Measurements from ENCODE around the gene UPF1.

The UPF1 gene

DNA sequence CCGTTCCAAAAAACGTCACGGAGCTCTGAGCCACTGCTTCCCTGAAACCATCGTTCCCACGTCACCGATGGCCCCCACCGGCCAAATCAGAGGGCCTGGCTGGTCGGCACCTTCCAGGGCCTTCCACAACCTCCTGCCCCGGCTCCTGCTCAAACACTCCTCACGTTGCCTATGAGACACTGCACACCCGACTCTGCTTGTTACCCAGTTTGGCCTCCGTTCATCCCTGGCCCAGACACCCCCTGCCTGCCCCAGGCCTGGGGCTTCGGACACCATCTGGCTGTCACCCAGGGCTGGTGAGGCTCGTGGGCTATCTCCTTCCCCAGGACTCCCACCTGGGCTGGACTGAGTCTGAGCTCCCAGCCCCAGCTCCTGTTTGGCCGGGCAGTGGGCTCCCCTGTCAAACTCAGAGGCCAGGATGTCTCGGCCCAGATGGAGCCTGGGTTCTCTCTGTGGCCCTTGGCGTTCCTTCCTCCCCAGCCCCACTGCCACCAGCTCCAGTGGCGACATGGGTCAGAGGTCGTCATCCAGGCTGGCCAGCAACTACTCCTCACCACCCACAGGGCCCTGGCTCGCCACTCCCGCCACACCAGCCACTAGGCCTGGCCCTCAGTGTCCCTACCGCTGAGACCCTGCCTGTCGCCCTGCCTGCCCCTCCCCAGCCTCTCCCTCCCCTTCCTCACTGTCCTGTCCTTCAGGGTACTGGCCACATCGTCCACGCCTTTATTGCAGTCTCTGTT, 46.5 kb downstream of the UPF1 start:
- no peak for DNase-seq

DNA sequence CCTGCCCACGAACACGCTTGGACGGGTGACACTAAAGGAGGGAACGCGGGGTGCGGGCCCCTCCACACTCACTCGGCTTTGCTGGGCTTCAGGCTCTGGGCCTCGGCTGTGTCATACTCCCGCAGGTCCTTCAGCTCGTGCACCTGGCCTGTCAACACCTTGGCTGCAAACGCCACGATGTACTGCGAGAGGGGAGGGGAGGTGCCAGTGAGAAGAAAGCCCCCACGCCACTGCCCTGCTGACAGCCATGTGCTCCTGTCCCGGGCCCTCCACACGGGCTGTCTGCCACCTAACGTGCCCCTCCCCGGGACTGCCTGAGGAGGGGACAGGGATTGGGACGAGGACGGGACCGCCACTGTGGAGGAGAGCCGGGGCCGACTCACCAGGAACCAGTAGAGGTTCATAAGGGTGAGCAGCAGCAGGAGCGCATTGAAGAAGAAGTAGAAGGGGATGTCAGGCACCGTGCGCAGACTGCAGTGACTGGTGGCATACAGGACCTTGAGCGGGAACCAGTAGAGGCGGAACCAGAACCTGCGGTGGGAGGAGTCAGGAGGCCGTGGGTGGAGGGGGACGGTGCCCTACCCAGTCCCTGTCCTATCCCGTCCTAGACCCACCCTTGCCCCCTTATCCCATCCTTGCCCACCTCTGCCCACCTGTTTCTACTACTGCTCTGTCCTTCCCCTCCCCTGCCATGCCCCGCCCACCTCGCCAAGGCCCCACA, 47.3 kb downstream of the UPF1 start:
- no peak for DNase-seq

DNA sequence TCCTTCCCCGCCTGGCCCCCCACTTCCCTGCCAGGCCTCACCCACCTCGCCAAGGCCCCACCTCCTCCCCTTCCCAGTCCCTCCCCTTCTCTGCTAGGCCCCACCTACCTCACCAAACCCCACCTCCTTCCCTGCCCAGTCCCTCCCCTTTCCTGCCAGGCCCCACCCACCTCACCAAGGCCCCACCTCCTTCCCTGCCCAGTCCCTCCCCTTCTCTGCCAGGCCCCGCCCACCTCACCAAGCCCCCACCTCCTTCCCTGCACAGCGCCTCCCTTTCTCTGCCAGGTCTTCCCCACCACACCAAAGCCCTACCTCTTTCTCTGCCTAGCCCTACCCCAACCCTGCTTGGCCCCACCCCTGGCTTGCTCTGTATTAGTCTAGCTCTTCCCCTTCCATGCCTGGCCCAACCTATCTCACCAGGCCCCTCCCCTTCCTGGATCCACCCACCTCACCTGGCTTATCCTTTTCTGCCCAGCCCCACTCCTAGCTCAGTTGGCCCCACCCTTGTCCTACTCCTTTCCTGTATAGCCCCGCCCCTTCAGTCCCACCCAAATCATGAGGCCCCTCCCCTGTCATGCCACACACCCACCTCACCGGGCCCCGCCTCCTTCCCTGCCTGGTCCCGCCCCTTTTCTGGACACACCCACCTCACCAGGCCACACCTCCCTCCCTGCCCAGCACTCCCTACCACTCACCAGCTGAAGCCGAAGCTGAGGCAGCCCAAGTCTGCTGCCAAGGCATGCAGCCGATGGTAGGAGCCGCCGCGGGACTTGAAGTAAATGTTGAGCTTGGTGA, 48.0 kb downstream of the UPF1 start:
- no peak for DNase-seq

DNA sequence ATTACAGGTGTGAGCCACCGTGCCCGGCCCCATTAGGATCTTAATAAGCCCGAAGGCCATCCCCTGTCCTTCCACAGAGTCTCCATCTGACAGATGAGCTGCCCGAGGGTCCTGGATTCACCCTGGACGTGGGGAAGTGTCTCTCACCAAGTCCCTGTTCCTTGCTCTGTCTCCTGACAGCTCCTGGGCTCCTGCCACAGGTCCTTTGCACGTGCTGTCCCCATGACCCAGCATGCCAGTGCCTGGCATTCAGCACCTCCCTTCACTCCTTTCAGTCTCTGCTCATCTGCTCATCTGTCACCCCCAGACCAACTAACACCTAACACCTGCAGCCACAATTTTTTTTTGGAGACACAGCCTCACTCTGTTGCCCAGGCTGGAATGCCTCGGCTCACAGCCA, 49.7 kb downstream of the UPF1 start:
- no peak for DNase-seq

DNA sequence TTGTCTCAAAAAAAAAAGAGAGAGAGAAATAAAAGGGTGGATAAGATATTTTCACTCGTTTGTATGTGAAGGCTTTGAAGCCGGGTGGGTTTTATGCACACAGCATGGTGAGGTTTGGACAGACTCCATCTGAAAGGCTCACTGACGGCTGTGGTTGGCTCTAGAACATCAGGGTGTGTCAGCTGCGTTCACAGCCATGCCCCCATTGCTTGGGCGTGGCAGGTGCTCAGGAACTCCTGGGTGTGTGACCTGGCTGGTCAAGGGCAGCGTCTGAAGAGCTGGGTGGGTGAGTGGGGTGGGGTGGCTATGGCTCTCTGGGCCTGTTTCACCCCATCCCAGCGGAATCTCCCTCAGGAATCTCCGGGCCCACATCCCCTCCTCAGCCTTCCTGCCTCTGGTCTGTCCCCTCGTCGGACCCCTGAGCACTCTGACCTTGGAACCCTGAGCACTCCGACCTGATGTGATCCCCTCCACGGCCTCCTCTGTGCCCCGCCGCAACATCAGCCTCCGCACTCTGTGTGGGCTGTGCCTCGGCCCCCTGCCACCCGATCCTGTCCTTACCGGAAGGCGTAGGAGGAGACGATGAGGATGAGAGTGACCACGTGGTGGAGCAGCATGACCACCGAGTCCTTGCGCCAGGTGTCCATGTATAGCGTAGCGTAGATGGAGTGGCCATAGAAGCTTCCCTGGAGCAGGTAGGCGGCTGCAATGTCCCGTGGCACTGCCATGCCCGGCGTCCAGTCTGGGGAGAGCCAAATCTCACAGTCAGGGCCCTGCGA, 52.0 kb downstream of the UPF1 start:
- no peak for DNase-seq

DNA sequence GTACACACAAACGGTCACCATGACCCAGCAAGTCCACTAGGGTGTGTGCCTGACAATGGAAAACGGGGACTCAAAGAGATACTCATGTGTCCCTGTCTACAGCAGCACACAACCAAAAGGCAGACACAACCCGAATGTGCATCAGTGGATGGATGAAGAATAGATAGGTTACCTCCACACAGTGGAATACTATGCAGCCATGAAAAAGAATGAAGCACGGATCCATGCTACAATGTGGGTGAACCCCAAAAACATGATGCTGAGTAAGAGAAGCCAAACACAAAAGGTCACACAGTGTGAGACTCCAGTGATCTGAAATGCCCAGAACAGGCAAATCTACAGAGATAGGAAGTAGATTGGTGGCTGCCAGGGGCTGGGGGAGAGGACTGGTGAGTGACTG, 55.2 kb downstream of the UPF1 start:
- DNase-seq = no peak

DNA sequence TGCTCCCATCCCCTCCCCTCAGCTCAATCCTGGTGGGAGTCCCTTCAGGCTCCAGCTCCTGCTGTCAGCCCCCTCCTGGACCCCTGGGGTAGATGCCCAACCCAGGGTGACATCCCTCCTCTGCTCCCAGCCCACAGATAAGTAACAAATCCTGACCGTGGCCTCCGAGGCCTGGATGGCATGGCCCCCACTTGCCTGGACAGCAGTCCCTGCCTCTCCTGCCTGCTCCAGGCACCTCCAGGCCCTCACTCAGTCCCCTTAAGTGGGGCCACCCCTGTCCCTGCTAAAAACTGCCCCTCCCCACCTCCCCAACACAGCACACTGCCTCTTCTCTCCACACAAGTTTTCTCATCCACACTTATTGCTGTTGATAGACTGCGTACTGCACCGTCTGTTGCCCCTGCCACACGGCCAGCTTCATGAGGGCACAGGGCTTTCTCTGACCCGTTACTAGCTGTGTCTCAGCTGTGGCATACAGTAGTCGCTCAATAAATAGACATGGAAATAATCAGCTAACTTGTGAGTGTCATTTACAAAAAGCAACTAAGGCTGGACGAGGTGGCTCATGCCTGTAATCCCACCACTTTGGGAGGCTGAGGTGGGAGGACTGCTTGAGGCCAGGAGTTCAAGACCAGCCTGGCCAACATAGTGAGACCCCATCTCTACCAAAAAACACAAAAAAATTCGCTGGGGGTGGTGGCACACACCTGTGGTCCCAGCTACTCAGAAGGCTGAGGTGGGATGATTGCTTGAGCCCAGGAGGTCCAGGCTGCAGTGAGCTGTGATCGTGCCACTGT, 58.4 kb downstream of the UPF1 start:
- DNase-seq = no peak

DNA sequence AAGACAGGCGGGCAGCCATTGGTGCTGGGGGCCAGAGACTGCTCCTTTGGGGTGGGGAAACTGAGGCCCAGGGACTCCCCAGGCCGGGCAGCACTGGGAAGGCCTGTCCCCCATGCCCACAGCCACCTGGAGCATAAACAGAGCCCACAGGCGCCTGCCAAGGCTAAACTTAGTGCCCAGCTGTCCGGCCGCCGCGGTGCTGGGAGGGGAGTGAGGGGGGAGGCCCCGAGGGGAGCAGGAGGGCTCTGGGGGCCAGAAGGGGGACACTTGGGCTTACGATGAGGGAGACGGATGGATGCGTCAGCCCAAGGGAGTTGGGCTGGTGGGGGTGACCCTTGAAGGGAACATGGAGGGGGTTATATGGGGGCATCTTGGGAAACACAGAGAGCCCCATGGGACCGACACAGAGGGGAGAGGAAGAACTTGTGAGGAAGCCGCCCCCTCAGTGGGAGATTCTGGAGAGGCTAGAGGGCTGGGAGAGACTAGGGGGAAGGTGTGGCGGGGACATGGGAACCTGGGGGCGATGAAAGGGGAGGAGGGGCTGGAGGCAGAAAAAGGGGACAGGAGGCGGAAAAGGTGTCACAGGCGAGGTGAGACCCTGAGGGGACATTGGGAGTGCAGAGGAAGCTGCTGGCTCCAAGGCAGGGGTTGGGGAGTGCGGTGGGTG, 62.0 kb downstream of the UPF1 start:
- no peak for DNase-seq

DNA sequence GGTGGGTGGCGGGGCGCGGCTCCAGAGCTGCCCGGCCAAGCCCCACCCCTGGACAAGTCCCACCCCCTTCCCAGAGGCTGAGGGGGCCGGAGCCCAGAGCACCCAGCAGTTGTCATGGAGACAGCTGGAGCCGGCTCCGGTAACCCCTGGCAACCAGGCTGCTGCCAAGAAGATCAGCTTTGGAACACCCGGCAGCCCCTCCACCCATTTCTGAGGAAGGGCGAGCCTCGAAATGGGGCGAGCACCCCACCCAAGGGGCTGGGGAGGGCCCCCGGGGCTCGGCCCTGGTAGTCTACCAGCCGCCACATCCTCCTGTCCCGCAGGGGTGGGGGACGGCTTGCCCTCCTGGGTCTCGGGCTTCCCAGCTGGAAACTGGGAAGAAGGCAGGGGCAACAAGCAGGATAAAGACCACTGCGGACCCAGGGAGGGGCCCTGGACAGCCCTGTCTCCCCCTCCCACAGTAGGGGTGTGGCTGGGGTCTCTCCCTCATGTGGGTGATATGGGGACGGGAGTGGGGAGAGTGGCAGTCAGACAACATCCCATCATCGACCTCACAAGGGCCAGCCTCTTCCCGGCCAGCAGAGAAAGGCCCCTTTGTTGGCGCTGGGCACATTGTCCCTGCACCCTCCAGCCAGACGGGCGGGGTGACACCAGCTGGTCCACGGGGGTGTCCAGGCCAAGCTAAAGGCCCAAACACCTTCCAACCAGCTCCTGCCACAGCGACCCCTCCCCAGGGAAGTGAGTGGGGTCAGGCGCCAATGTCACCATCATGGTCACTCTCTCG, 62.7 kb downstream of the UPF1 start:
- DNase-seq = no peak

DNA sequence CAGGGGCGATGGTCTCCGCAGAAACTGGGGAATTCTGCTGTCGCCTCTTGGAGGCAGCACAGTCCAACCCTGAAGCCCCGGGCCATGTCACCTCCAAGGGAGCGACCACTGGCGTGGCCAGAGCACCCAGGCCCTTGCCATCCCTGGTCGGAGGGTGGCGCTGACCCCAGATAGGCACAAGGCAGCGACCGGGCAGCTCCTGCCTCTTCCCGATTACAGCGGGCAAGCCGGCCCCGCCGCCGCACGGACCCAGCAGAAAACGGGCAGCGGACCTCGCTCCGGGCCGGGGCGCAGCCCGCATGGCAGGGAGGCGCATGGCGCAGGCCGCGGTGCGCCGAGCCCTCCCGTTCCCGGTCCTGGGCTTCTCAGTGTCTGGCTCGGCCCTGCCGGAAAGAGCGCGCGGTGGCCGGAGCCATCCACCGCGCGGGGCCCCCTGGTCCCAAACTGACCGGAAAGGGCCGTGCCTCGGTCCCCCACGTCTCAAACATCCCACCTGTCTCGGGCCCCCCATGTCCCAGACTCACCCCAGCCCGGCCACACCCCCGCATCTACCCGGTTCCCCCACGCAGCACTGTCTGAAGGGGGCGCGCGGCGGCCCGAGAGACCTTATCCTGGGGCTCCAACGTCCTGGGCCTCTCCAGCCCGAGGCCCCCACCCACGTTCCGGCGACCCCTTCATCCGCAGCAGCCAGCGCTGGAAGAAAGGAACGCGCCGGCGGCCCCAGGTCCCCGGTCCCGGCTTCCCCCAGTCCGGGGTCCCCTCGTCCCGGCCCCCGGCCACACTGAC, 63.5 kb downstream of the UPF1 start:
- no peak for DNase-seq

DNA sequence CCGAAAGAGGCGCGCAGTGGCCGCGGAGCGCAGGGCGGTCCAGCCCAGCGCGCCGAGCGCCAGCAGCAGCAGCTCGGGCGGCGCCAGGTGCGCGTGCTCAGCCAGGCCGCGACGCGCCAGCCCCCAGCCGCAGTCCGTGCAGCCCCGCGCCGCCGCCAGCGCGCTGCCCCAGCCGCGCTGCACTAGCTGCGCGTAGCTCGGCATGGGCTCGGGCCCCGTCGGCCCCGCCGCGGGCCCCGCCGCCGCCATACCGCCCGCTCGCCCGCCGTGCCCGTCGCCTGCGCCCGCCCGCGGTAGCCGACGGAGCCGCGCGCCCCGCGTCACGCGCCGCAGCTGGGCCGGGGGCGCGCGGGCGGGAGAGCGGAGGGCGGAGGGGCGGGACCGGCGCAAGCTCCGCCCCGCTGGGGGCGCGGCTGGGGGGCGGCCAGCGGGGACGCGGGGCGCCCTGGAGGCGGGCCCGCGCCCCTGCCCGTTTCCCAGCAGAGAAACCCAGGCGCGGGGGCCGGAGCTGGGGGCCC, 64.1 kb downstream of the UPF1 start, which contains the start of gene CERS1:
Gene CERS1 (minus strand): TSS at position 335 of the 518 bp plus-strand sequence. CDS start 86 bp downstream, at position 249.
- DNase-seq = no peak

DNA sequence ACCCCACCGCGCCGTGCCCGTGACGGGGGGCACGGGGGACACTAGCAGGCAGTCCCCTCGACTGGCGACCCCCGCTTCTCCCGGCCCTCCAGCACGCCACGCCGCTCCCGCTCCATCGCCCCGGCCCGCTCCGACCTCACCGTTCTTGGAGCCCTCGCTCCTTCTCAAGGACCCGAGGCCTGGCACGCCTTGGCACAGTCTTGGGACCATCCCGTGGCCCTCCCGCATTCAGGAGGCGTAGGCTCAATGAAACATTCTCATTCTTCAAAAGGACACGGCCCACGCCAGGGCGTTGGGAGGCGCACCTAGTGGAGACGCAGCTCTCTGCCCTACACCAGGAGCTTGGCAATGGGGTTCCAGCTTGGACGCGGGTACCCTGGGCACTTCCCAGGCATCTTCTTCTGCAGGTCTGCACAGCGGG, 64.7 kb downstream of the UPF1 start:
- DNase-seq = no peak

DNA sequence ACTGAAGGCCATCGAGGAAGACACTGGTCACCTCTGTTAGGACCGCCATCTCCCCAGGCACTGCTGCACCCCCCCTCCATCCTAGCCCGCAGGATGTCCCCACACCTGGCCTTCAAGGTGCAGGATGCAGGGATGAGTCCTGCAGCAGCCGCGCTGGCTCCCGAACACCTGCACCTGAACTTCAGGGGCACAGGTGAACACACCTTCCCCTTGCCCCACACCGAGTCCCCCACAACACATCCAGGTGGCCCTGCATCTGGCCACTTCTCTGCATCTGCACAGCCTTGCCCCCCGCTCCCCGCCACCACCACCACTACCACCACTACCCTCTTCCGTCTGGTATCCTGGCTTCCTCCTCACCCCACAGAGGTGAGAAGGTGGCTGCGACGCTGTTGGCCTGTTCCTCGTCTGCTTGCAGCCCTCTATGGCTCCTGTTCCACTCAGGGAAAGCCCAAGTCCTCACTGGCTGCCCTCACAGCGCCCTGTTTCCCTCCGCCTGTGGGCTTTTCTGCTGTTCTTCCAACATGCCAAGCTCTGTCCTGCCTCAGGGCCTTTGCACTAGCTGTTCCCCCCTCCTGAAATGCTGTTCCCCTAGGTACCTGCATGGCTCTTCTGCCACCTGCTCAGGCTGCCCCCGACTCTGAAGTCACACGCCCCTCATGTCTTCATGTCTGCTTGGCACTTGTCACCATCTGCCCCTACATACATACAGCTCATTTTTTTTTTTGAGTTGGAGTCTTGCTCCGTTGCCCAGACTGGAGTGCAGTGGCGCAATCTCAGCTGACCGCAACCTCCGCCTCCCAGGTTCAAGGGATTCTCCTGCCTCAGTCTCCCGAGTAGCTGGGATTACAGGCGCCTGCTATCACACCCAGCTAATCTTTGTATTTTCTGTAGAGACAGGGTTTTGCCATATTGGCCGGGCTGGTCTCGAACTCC, 65.6 kb downstream of the UPF1 start:
- DNase-seq = no peak

DNA sequence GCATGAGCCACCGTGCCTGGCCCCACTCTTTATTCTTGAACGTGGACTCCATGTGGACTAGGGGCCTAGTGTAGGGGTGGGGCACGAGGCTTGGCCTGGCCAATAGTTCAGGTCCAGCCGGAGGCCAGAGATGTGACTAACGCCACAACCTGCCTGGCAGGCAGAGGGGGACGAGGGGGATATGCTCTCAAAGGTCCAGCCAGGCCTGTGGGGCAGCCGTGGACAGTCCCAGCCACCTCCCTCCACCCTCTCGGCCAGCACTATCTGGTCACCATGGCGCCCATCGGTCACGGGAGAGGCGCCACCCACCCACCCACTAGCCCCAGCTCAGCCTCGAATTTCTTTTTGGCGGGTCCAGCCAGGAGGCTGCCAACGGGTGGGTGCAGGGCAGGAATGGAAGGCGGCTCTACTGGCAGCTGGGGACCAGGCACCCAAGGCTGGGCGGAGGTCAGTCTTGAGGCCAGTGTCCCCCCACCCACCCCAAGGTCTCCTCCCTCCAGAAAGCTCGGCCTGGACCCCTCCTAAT, 66.4 kb downstream of the UPF1 start:
- no peak for DNase-seq

DNA sequence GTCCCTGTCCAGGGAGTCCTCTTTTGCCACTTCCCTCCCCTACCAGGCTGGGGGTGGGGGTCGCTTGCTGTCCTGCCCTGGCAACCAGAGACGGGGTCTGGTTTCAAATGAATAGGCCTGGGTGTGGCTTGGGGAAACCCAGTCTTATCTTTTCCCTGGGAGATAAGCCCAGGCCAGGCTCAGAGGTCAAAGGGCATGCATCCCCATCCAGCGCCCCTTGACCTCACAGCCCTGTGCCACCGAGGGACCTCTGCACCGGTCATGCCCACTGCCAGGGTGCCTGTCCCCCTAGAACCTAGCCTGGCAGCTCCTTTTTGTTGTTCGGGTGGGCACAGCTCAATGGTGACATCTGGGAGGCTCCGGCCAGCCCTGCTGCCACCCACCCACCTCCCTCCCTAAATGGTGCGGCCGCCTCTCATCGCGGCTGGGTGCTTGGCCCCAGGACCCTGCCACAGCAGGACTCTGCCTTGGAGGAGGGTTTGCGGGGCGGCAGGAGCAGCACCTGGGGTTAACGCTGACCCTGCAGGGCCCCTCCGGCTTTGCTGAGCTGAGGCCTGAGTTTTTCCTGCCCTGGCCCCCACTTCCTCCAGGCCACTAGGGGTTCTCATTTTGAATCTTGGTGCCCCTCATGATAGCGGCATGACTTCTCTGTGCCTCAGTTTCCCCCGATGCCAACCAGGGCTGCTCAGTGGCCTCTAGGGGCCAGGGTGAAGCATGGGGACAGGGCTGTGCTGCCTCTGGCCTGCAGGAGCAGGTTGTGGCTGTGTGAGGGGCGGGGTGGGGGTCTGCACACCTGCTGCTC, 67.0 kb downstream of the UPF1 start:
- no peak for DNase-seq

DNA sequence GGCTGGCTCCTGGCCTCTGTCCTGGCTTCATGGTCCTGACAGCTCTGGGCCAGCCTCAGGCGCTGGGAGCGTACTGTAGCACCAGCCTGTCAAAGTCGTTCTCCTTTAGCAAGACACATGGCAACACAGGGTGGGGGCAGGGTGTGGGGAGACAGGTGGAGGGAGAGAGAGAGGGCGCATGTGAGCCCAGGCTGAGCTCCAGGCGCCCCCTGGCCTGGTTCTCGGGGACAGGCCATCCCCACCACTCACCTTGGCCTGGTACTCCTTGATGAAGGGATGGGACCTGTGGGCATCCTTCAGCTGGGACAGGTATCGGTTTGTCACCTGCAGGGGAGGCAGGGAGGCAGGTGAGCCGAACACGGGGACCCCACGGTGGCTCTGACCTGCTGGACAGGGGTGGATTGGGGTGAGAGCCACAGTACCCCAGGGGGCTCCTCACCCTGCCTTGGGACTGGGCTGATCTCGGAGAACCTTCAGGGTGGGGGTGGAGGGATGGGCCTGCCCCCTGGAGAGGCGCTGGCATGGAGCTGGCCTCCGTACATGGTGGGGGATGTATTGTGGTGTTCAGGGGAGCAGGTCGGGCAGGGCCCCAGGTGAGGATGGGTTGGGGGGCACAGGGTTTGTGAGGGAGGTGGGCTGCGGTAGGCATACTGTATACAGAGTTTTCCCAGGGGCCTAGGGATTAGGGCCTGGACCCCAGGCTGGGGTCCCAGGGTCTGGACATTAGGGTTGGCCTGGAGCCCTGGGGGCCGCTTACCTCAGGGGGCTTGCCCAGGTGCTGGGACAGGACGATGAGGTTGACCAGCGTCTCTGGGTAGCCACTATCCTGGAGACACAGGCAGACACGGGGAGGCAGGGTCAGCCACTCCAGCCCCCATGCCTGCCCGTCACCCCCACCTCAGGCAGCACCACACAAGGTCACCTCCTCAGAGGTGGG, 68.1 kb downstream of the UPF1 start:
- no peak for DNase-seq
